Liver (tissue), 3 donors: ENCODE data around the gene PTP4A2.

Experiments used
- EGR1 ChIP-seq, 2 donors: IDR thresholded peaks; 2 replicates each; pipeline ENCODE4 v1.6.1; 2016 to 2018; ENCODE audit warnings: antibody characterized with exemption in 2 of 2, low read depth in 2 of 2
- GABPA ChIP-seq, 2 donors: IDR thresholded peaks in 1 of 2; conservative IDR thresholded peaks in 1 of 2; 2 replicates each; pipeline ENCODE4 v1.6.1; 2016; ENCODE audit warnings: antibody characterized with exemption in 2 of 2, mild to moderate bottlenecking in 1 of 2, moderate library complexity in 1 of 2
- SP1 ChIP-seq: IDR thresholded peaks from 2 replicates; pipeline ENCODE4 v1.6.1; 2018; ENCODE audit warnings: antibody characterized with exemption, mild to moderate bottlenecking
- YY1 ChIP-seq: IDR thresholded peaks from 2 replicates; pipeline ENCODE4 v1.6.1; 2016; ENCODE audit warnings: antibody characterized with exemption, mild to moderate bottlenecking
- TF ChIP-seq, protein P1 (sequence below): fragments of 150-350 bp; IDR thresholded peaks from 2 replicates; pipeline ENCODE4 v1.5.1; 2017; ENCODE audit warnings: improper control_type of control experiment, low read depth, low read length; ENCODE audit not compliant: missing input control
- TF ChIP-seq, protein P2 (sequence below): IDR thresholded peaks from 2 replicates; pipeline ENCODE4 v1.6.1; 2016; ENCODE audit warnings: antibody characterized with exemption, mild to moderate bottlenecking
- TF ChIP-seq, protein P3 (sequence below): IDR thresholded peaks from 2 replicates; pipeline ENCODE4 v1.6.1; 2016; ENCODE audit warnings: antibody characterized with exemption
- donor health status: healthy.
- donor health status: healthy.

DNA sequence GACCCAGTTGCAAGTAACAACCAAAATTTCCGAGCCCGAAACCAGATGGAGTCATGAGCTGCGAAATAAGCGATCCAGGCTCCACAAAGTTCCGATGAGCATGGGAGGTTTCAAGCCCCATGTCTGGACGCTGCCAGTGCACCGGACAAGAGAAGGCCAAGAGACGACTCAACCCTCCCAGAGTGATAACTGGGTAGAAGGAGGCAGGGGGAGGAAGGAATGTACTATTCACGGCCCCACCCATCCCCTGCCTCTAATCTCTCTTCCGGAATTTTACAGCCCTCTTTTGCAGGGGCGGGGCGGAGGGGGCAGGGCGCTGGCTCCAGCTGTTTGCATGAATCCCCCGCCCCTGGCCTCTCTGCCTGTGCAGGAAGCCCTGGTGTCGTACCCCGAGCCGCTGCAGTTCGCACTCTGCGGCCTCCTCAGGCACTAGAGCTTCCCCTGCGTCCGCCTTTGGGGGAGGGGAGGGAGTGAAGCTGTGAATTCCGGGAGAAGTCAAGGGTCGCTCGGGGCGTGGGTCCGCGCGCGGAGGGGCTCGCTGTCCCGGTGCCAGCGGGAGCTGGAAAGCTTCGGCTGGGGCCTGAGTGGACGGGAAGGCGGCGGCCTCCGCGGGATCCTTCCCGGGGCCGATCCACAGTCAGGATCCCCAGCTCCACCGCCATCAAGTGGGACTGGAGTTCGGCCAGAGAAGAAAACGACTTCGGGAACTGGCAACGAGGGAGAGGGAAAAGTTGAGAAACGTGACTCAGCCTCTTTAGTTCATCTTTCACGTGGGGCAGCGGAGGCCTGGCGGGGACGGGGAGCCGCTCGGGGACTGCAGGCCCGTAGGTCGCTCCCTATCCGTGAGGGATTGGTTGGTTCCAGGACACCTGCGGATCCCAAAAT, 6.3 kb upstream of the PTP4A2 start:
- TF ChIP-seq, protein P1, sequence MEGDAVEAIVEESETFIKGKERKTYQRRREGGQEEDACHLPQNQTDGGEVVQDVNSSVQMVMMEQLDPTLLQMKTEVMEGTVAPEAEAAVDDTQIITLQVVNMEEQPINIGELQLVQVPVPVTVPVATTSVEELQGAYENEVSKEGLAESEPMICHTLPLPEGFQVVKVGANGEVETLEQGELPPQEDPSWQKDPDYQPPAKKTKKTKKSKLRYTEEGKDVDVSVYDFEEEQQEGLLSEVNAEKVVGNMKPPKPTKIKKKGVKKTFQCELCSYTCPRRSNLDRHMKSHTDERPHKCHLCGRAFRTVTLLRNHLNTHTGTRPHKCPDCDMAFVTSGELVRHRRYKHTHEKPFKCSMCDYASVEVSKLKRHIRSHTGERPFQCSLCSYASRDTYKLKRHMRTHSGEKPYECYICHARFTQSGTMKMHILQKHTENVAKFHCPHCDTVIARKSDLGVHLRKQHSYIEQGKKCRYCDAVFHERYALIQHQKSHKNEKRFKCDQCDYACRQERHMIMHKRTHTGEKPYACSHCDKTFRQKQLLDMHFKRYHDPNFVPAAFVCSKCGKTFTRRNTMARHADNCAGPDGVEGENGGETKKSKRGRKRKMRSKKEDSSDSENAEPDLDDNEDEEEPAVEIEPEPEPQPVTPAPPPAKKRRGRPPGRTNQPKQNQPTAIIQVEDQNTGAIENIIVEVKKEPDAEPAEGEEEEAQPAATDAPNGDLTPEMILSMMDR: no peak
- TF ChIP-seq, protein P2, sequence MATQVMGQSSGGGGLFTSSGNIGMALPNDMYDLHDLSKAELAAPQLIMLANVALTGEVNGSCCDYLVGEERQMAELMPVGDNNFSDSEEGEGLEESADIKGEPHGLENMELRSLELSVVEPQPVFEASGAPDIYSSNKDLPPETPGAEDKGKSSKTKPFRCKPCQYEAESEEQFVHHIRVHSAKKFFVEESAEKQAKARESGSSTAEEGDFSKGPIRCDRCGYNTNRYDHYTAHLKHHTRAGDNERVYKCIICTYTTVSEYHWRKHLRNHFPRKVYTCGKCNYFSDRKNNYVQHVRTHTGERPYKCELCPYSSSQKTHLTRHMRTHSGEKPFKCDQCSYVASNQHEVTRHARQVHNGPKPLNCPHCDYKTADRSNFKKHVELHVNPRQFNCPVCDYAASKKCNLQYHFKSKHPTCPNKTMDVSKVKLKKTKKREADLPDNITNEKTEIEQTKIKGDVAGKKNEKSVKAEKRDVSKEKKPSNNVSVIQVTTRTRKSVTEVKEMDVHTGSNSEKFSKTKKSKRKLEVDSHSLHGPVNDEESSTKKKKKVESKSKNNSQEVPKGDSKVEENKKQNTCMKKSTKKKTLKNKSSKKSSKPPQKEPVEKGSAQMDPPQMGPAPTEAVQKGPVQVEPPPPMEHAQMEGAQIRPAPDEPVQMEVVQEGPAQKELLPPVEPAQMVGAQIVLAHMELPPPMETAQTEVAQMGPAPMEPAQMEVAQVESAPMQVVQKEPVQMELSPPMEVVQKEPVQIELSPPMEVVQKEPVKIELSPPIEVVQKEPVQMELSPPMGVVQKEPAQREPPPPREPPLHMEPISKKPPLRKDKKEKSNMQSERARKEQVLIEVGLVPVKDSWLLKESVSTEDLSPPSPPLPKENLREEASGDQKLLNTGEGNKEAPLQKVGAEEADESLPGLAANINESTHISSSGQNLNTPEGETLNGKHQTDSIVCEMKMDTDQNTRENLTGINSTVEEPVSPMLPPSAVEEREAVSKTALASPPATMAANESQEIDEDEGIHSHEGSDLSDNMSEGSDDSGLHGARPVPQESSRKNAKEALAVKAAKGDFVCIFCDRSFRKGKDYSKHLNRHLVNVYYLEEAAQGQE: peak; percentile 40
- TF ChIP-seq EGR1 (IDR thresholded peaks at IDR 0.05; ENCODE audit: low read depth in 2 of 2) (no peak), SP1 (peak; percentile 65), YY1 (peak; percentile 39), GABPA (IDR thresholded peaks at IDR 0.05 in 1 of 2, conservative IDR thresholded peaks at IDR 0.05 in 1 of 2) (no peak)
- TF ChIP-seq, protein P3, sequence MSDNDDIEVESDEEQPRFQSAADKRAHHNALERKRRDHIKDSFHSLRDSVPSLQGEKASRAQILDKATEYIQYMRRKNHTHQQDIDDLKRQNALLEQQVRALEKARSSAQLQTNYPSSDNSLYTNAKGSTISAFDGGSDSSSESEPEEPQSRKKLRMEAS: no peak
